ENCODE results near the gene OLFM1.
"Not testable (repeated sequence)": the region's sequence is repeated elsewhere in the genome, so short reads cannot be mapped to it uniquely, and the experiment has no call there.

The OLFM1 gene

GRCh38 chr9:135107581-135108235 lies 20.2 kb downstream of the OLFM1 start:
- DNase-seq (ENCODE audit: low read depth in 3 of 3) = no peak

DNA sequence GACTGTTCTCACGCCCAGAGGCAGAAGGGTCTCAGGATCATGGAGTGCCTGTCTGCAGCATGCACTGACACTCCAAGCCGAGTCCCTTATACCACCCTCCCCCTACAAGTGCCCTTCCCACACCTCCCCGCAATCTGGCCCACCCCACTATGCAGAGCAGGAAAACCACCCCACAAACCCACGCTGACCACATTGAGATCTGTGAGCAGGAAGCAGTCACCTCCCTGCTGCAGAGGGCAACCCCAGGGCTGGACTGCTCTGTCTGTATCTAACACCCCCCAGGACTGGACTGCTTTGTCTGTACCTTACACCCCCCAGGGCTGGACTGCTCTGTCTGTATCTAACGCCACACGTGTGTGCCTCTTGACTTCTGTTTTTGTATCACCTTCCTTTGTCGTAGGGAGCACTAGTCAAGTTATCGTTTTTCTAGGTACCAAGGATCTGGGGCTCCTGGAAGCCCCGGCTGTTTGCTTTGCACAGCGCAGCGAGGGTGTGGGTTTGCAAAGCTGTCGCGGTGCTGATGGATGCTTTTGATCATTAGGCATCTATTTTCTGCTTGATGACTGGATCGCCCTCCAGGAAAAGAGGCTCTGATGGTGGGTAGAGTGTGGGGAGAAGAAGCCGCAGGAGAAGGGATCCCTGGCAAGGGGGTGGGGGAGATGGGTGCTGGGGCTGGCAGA lies 21.5 kb downstream of the OLFM1 start:
- DNase-seq (ENCODE audit: low read depth in 3 of 3) = no peak

GRCh38 chr9:135109650-135110049 lies 22.2 kb downstream of the OLFM1 start:
- DNase-seq (ENCODE audit: low read depth in 3 of 3) = no peak

- DNase-seq (ENCODE audit: low read depth in 3 of 3) = no peak
Observed at GRCh38 chr9:135110416-135110815, 22.9 kb downstream of the OLFM1 start.

GRCh38 chr9:135111600-135111999 lies 24.1 kb downstream of the OLFM1 start:
- DNase-seq (ENCODE audit: low read depth in 3 of 3) = not testable (repeated sequence)

GRCh38 chr9:135116371-135116770 lies 28.9 kb downstream of the OLFM1 start:
- DNase-seq (ENCODE audit: low read depth in 3 of 3) = no peak

DNA sequence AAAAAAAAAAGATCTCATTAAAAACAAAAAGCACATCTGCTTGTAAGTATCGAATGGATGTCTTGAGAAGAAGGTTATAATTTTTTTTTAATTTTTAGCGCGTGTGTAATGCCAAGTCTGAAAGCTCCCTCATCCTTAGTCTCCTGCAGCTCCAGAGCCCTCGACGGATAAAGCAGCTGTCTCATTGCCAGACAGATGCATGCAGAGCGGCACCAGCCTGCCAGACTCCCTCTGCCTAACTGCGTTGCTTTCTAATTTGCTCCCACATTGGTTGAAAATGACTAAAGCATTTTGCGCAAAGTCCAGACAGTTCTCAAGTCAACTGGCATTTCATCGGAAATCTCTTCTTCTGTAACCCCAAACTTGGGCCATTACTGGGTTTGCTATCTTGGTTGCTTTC lies 29.4 kb downstream of the OLFM1 start:
- no peak for DNase-seq (ENCODE audit: low read depth in 3 of 3)

DNA sequence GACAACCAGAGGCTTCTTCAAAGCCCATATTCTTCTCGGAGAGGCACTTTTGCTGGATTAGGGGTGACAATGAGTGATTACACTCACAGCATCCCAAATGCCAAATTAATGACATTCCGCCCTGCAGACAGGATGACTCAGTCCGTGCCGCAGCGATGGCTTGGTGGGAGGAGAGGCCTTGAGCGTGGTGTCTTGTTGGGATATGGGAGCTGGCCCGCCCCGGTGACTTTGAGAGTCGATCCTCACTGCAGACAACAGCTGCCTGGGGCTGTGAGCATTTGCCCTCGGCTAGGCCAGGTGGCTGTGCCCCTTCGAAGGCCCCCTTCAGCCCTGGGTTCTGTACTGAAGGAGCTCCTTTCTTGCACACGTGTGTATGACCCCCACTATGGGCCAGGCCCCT lies 29.8 kb downstream of the OLFM1 start:
- no peak for DNase-seq (ENCODE audit: low read depth in 3 of 3)

DNA sequence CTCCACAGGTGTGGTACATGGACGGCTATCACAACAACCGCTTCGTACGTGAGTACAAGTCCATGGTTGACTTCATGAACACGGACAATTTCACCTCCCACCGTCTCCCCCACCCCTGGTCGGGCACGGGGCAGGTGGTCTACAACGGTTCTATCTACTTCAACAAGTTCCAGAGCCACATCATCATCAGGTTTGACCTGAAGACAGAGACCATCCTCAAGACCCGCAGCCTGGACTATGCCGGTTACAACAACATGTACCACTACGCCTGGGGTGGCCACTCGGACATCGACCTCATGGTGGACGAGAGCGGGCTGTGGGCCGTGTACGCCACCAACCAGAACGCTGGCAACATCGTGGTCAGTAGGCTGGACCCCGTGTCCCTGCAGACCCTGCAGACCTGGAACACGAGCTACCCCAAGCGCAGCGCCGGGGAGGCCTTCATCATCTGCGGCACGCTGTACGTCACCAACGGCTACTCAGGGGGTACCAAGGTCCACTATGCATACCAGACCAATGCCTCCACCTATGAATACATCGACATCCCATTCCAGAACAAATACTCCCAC lies 32.1 kb downstream of the OLFM1 start:
- DNase-seq (ENCODE audit: low read depth in 3 of 3) = no peak

GRCh38 chr9:135120249-135120648 lies 32.8 kb downstream of the OLFM1 start:
- no peak for DNase-seq (ENCODE audit: low read depth in 3 of 3)

DNA sequence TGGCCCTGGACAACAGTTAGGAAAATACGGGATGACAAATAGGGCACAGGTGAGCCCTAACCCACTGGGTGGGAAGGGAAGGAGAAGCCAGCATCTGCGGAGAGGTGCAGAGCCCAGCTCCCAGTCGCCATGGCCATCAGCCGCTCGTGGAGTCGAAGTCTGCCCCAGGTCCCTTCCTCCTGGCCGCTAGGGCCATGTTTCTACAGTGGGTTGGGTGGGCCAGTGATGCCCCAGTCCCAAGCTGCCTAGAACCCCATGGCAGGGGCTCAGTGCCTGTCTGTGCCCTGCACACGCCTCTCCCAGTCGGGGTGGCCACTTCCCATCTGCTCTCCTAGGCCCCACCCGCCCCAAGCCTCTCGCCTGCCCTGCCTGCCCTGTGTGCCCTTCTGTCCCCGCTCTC lies 34.8 kb downstream of the OLFM1 start:
- no peak for DNase-seq (ENCODE audit: low read depth in 3 of 3)

DNA sequence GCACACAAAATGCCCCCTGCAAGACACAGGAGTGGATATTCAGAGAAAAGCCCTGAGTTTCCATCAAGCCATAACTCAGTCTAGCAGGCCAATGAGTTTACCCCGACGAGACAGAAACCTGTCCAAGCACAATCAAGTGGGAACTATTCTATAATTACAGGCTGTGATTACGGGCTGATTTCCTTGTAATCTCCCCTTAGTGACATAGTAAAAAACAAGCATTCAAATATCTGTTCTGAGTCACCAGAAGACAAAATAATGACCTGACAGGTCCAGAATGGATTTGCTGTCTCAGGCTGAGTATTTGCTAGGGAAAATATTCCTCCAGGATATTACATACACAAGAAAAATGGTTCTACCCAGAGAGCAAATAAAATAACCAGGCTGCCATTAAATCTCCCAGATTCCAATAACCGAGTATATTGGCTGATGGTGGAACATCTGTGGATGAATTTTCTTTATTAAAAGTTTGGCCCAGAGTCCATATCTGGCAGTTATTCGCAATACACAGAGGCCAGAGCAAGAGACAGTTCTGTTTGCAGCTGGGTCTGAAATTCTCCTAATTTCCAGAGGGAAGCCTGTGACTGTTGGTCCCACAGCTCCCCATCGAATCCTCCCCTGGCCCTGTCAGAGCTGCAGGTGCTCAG lies 35.8 kb downstream of the OLFM1 start:
- no peak for DNase-seq (ENCODE audit: low read depth in 3 of 3)

- no peak for DNase-seq (ENCODE audit: low read depth in 3 of 3)
Observed at GRCh38 chr9:135123773-135124134, 36.3 kb downstream of the OLFM1 start.

- DNase-seq (ENCODE audit: low read depth in 3 of 3) = no peak
Observed at GRCh38 chr9:135126451-135127187, 39.2 kb downstream of the OLFM1 start.

DNA sequence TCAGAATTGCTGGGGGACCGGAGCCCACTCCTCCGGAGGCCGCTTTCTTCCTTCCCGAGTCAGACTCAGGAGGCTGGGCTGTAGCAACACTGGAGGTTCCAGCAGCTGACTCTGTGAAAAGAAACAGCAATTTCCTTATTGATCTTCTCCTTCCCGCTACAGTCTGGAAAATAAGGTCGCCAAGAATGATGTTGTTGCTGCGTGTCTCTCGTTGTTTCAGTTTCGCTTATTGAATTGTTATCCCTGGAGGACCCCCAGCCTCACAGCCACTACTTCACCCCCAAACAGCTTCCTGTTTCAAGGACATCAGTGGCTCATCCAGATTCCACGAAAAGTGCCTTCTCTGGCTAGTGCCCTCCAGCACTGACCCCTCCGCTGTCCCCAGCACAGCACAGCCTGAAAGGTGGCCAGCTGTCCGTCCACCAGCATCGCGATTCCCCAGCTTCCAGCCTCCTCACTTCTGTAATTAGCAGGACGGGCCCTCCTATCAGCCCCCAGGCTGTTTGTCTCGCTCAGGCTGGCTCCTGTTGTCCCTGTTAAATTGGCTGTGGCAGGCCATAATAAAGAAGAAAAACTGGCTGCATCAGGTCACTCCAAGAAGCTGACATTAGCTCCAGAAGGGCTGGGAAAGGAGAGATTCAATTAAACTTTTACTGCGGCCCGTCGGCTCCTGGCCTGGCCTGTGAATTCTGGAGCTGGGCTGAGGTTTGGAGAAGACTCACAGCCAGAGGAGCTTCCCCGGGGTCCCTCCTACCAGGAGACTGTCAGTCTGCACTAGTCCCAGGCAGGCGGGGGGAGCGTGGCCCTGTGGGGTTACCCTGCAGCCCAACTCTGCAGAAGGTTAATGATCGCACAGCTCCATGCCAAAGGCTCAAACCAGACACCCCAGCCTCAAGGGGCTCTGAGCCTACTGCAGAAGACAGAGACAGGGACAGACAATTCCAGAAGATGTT lies 40.5 kb downstream of the OLFM1 start:
- no peak for DNase-seq (ENCODE audit: low read depth in 3 of 3)

DNA sequence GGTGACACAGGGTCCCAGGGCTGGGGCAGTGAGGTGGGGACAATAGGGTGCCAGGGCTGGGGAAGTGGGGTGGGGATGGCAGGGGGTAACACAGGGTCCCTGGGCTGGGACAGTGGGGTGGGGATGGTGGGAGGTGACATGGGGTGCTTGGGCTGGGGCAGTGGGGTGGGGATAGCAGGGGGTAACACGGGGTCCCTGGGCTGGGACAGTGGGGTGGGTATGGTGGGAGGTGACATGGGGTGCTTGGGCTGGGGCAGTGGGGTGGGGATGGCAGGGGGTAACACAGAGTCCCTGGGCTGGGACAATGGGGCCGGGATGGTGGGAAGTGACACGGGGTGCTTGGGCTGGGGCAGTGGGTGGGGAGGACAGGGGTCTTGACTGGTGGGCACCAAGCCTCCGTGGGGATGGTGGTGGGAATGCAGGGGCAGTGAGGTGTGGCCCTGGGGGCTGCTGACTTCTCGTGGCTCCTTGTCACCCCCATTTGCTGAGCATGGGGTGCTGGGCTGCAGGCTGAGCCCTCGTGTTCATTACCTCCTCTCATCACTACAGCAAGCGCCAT lies 41.7 kb downstream of the OLFM1 start:
- no peak for DNase-seq (ENCODE audit: low read depth in 3 of 3)

- DNase-seq (ENCODE audit: low read depth in 3 of 3) = peak in 1 of 3 experiments; percentile 31
Observed at GRCh38 chr9:135130207-135130976, 42.9 kb downstream of the OLFM1 start.

DNA sequence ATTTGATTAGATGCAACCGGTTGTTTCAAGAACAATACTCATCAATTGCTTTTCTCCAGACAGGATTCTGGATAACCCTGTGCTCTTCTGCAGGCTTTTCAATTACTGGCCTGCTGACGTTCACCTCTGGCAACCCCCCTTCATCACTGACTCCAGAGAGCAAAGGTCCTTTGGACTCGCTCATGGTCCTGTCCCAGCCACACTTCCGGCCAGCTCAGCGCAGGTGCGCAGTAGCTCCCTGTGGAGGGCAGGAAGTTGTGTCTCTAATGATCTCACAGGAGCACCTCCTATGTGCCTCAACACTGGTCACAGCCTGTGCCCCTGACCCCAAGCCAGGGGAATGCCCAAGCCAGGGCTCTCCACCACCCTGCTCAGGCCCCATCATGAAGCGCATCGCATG lies 44.0 kb downstream of the OLFM1 start:
- no peak for DNase-seq (ENCODE audit: low read depth in 3 of 3)

DNA sequence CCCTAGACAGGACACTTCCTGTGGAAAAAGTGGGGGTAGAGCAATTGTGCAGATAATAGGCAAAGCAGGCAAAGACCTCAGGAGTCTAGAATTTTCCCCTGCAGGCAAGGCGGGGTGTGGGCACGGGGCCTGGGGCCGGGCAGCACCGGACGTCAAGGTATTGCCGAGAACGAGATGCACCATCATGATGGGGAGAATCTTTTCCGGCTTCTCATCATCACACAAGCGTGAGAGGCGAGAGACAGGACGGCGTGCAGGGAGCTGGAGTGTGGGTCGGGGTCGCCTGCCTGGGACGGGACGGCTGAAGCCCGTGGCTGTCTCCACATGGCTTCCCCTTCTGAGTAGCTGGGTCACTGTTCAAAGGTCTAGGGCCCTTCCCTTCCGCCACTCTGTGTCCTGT lies 44.5 kb downstream of the OLFM1 start:
- no peak for DNase-seq (ENCODE audit: low read depth in 3 of 3)

Measured in stimulated activated CD4-positive, alpha-beta T cell treated with anti-CD3 and anti-CD28 coated beads, TNF-alpha, amount 100 ng/mL, for 24 hours (primary cell).